Adrenal gland (tissue), 5 donors: ENCODE measurements around the gene RBM17.

Experiments used
- CTCF ChIP-seq, 6 experiments: fragments of 450-650 bp in 4 of 6; fragments of 200-600 bp in 2 of 6; sonication (generic) in 1 of 6; IDR thresholded peaks; 1 replicate in 5 of 6; 2 replicates in 1 of 6; pipeline versions ENCODE4 v1.5.1 to v1.8.0; 2016 to 2021; ENCODE audit warnings: antibody characterized with exemption in 6 of 6, mild to moderate bottlenecking in 2 of 6, moderate library complexity in 1 of 6
- POLR2A ChIP-seq, 2 donors: fragments of 450-650 bp; IDR thresholded peaks; one replicate each; pipeline ENCODE4 v1.6.1; 2017; ENCODE audit warnings: antibody characterized with exemption in 2 of 2, mild to moderate bottlenecking in 2 of 2, moderate library complexity in 1 of 2
- donor health status: DM: no; HTN: no; CAD: no.

GRCh38 chr10:6044060-6044459 is 44.8 kb upstream of the RBM17 start:
- TF ChIP-seq CTCF (IDR thresholded peaks at IDR 0.05) (no peak), POLR2A (IDR thresholded peaks at IDR 0.05) (no peak)
